GM23248 (cell line): ENCODE data around the gene FCN1.

Experiments used
- EZH2 ChIP-seq: fragments of 200-600 bp; sonication (generic); IDR thresholded peaks from 2 replicates; pipeline ENCODE4 v1.6.1; 2018; ENCODE audit warnings: antibody characterized with exemption, mild to moderate bottlenecking; ENCODE audit not compliant: insufficient read depth, poor library complexity, severe bottlenecking
- EZH2phosphoT487 ChIP-seq: fragments of 200-600 bp; sonication (generic); IDR thresholded peaks from 2 replicates; pipeline ENCODE4 v1.6.1; 2018; ENCODE audit warnings: antibody characterized with exemption, moderate library complexity, mild to moderate bottlenecking, low read depth; ENCODE audit not compliant: insufficient read depth

GRCh38 chr9:134947265-134947955, 29.7 kb upstream of the FCN1 start:
- TF ChIP-seq EZH2 (no peak), EZH2phosphoT487 (no peak)
